Transverse colon (tissue), 4 donors: Measurements from ENCODE around the gene IL12A.

Source experiments
- CTCF ChIP-seq, 5 experiments: fragments of 200-600 bp in 3 of 5; fragments of 450-650 bp in 2 of 5; sonication (generic) in 3 of 5; IDR thresholded peaks; 1 replicate in 2 of 5; 2 replicates in 3 of 5; pipeline ENCODE4 v1.5.1; 2016 to 2017; ENCODE audit warnings: antibody characterized with exemption in 5 of 5, inconsistent platforms in 3 of 5, mild to moderate bottlenecking in 2 of 5, moderate library complexity in 1 of 5
- POLR2A ChIP-seq: fragments of 450-650 bp; IDR thresholded peaks from one replicate; pipeline ENCODE4 v1.6.1; 2016; ENCODE audit warnings: antibody characterized with exemption, mild to moderate bottlenecking, moderate library complexity
- POLR2AphosphoS5 ChIP-seq, 3 donors: sonication (generic); formaldehyde crosslinking; IDR thresholded peaks; one replicate each; pipeline ENCODE4 v1.6.1; 2016; ENCODE audit warnings: antibody characterized with exemption in 3 of 3

GRCh38 chr3:160001148-160001760 is 12.6 kb downstream of the IL12A start:
- TF ChIP-seq POLR2A (no peak), CTCF (IDR thresholded peaks at IDR 0.05) (no peak), POLR2AphosphoS5 (IDR thresholded peaks at IDR 0.05) (no peak)
